ENCODE results near the gene GSK3B.
"Not testable (repeated sequence)": the region's sequence is repeated elsewhere in the genome, so short reads cannot be mapped to it uniquely, and the experiment has no call there.

The GSK3B gene

DNA sequence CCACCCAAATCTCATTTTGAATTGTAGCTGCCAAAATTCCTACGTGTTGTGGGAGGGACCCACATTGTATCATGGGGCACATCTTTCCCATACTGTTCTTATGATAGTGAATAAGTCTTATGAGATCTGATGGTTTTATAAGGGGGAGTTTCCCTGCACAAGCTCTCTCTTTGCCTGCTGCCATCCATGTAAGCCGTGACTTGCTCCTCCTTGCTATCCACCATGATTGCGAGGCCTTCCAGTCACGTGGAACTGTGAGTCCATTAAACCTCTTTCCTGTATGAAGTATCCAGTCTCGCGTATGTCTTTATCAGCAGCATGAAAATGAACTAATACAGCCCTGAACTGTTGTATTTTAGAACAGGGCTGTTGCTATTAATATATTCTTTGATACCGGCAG is 40.6 kb downstream of the GSK3B start:
- DNase-seq (ENCODE audit: low read depth), result not testable (repeated sequence)

DNA sequence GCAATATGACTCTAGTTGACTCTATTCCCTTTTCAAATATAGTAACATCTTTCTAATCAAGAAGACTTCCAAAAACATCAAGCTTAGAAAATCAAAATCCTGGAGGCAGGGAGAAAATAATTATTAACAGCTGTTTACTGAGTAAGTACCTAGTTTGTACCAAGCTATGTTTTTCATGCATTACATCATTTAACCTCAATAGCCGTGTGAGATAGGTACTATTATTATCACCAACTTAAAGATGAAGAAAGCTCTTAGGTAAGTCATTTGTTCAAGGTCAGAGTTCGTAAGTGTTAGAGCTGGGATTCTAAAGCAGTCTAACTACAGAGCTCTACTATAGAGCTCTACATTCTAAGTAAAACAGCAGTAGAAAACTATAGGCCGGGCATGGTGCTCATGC is 41.6 kb downstream of the GSK3B start:
- no peak for DNase-seq (ENCODE audit: low read depth)

DNA sequence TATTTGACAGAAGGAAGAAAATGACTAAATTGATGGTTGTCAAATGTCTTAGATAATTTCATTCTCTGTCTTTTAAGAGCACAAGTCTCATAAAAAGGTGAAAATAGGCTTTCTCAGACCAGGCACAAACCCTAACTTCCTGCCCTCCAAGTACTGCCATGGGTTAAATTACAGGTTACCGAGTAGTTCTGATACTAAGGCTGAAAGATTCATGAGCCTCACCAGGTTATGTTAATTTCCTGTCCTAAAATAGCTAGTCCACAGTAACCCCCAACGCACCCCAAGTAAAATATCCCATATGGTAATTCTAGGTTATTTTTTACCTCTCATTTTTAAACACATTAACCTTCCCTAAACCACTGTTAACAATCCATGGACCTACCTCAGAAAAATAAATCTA is 42.0 kb downstream of the GSK3B start:
- no peak for DNase-seq (ENCODE audit: low read depth)

DNA sequence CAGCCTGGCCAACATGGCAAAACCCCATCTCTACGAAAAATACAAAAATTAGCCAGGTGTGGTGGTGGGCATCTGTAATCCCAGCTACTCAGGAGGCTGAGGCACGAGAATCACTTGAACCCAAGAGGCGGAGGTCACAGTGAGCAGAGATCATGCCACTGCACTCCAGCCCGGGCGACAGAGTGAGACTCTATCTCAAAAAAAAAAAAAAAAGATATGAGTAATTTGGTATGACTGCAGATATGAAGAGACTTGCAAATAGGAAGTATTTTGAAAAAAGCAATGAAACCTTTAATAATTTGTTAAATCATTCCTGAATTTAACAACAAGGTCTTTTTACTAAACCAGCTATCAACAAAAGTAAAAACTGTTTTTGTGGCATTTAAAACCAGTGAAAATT is 42.7 kb downstream of the GSK3B start:
- not testable (repeated sequence) for DNase-seq (ENCODE audit: low read depth)

DNA sequence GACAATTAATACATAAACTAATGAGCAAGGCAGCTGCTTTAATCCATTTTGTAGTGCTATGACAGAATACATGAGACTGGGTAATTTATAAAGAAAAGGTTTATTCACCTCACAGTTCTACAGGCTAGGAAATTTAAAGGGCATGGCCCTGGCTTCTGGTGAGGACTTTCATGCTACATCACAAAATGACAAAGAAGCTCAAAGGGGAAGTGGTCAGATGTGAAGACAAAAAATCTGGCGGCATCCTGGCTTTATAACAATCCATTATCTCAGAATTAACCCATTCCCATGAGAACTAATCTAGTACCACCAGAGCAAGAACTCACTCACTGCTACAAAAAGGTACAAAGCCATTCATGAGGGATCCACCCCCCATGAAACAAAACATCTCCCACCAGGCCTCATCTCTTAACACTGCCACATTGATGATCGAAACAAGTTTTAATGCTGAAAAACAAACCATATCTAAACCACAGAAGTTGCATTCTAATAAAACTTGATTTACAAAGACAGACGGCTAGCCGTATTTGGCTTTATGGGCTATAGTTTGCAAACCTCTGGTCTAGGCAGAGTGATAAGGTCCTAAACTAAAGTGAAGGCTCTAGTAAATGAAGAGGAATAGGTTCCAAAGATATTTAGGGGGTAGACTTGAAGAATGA is 44.2 kb downstream of the GSK3B start:
- no peak for DNase-seq (ENCODE audit: low read depth)

DNA sequence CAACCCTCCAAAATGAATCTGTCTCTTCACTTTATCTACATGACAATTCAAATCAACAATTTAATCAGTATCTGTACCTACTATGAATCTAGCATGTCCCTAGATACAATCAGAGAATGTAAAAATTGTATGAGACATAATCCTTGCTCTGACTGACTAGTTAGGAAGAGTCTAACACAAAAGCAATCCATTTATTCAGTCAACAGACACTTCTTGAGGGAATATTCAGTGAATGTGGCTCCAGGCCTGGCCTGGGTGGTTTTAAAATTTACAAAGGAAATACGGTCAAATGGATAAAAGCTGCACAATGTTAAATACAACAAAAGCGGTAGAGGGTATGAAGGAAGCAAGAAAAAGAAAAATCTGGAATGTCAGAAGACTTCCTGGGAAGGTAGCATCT is 45.2 kb downstream of the GSK3B start:
- DNase-seq (ENCODE audit: low read depth), result no peak

DNA sequence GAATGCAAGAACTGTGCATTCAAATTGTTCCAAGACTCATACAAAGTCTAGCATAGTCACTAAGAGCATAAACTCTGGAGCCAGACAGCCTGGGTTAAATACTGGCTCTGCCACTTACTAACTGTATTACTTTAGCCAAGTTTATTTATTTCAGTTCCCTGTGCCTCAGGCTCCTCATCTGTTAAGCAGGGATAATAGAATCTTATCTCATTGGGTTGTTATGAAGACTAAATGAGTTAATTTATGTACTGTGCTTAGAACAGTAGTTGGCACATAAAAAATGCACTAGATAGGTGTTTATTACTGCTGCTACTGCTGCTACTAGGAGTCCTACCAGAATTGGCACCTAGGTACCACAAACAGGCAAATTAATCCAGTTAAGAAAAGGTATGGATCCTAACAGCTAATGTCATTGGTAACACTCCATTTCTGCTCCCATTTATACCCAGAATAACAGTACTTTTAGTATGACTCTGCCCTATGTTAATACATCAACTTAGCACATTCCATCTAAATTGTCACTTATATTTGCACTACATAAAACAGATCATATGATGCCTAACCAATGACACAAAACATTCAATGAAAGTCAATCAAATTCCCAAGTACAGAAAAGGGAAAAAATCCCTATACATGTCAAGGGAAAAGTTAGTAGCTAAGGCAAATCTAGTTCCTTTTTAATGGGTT is 45.7 kb downstream of the GSK3B start:
- DNase-seq (ENCODE audit: low read depth), result no peak

DNA sequence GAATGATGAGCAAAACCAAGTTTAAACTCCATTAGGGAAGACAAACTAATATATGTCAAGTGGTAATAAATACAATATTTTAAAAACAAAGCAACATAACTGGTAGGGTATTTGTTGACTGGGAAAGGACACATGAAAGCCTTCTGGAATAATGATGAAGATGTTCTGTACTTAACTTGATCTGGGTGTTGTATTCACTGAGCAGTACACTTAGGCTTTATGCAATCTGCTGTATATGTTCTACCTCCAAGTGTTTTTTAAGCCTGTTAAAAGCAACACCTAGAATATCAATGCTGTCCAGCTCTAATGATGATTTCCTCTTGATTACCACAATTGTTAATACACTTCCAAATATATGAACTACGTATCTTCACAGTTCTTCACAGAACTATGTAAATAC is 46.6 kb downstream of the GSK3B start:
- DNase-seq (ENCODE audit: low read depth), result no peak

DNA sequence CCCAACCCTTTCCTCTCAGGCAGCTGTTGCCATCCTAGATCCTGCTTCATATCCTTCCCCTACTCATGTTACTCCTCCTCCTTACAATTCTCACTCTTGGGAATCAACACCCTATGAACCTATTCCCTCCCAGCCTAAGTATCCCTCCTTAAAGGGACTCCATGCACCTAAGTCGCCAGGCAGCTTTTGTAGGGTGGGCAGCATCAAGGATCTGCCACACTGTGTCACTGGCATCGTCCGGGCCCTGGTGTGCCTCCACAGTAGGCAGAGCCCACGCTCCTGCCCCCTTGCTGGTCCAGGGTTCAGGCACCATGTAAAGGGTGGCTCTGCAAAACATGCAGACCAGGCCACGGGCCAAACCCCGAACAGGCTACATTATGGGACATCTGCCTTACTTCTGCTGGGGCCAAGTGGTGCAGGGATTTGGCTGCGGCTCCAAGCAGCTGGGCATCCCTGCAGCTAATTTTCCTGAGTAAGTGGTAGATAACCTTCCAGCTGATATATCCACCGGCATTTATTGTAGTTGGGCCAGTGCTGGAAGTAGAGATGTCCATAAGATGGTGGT is 53.4 kb downstream of the GSK3B start:
- DNase-seq (ENCODE audit: low read depth), result no peak

DNA sequence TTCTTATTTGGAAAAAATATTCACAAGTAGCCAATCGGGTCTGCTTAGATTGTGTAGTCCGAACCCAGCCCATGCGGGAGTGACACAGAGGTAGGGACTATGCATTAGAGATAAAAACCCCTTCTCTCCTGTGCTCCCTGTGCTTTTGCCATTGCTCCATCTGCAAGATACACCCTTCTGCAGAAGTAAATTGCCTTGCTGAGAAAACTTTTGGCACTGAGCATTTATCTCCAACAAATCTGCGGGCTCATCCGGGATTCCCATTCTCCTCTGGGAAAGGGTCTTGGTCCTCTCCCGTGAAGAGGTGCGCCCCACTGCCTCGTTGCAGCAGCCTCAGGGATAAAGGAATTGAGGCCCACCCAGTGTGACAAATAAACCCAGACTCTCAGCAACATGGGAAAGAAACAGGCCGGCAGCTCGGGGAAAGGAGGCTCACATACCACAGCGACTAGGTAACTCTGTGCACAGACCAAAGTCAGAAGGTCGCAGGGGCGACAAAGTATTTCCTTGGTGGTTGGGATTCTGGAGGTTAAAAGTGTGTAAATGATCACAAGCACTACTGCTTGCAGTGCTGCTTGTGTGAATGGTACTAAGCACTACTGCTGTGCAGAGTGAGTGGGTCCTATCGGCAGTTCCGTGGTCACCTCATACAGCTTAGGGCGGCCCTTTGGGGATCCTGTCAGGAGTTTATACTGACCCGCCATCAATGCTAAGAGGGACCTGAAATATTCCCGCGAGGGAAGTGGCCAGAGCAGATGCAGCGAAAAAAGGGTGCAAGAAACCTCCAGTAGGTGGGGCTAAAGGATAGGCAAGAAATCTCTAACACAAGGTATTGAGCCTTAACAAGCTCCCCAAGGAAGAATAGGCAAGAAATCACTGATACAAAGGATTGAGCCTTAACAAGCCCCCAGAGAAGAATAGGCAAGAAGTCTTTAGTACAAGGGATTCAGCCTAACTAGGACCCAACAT is 54.3 kb downstream of the GSK3B start:
- DNase-seq (ENCODE audit: low read depth), result no peak

DNA sequence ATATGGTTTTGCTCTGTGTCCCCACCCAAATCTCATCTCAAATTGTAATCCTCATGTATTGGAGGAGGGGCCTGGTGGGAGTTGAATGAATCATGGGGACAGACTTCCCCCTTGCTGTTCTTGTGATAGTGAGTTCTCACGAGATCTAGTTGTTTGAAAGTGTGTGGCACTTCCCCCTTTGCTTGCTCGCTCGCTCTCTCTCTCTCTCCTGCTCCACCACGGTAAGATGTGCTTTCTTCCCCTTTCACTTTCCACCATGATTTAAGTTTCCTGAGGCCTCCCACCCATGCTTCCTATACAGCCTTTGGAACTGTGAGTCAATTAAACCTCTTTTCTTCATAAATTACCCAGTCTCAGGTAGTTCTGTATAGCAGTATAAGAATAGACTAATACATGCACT is 60.7 kb downstream of the GSK3B start:
- DNase-seq (ENCODE audit: low read depth), result peak; percentile 44

DNA sequence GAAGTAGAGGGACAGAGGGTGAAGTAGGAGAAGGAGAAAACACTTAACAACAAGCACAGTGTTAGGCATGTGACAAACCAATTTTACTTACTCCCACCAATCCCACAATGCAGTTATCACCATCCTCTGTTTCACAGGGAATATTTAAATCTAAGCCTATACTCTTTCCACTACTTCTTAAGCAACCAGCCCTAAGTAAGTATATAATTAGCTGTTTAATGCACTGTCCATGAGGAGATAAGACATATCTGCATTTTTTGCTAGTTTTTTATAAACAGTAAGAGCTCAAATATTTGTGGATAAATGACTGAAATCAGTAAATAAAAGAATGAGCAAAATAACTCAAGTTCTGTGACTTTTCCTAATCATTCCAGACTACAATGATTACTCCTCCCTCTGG is 62.7 kb downstream of the GSK3B start:
- no peak for DNase-seq (ENCODE audit: low read depth)

DNA sequence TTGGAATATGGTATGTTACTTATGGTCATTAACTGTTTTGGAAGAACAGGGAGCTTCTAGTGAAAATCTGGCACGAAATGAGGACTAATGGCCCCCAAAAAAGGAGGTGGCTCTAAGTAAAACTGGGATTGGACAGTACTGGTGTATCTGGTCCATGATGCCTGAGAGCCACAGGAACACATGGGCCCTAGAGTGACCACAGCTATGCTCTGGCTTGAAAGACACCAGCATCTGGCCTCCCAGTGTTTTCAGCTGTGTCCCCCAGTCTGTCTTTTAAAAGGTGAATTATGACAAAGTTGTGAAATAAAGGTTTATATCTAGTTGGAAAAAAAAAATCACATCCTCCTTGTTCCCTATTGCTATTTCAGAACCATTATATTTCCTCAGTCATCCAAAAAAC is 64.5 kb downstream of the GSK3B start:
- DNase-seq (ENCODE audit: low read depth), result no peak

DNA sequence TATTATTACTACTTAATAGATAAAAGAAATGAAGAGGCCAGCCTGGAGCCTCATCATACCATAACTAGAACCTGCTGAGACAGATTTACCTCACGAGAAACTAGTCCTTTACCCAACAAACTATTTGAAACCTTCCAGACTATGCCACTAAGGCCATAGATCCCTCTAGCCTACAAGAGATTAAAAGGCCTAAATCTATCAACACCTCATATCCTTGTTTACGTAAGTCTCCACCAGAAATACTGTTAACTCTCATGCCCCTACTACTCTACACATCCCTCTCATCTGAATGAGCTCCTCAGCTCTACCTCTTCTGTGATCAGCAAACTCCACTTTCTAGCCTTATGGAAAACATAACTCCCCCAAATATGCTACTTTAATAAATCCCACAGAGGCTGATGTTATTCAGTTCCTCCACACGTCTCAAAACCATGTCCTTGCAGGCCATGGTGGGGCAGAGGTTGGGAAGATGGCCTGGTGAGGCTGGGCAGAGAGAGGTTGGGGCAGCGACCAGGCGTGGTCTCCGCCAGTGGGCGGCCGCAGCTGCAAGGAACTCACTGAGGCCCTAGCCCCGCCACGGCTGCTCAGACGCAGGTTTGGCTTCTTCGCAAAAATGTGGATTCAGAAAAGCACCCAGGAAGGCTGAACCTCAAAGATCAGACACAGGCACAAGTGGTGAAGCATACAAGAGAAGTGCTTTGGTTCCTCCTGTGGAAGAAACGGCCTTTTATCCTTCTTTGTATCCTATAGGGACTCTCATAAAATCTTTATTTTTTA is 65.8 kb downstream of the GSK3B start:
- DNase-seq (ENCODE audit: low read depth), result no peak

DNA sequence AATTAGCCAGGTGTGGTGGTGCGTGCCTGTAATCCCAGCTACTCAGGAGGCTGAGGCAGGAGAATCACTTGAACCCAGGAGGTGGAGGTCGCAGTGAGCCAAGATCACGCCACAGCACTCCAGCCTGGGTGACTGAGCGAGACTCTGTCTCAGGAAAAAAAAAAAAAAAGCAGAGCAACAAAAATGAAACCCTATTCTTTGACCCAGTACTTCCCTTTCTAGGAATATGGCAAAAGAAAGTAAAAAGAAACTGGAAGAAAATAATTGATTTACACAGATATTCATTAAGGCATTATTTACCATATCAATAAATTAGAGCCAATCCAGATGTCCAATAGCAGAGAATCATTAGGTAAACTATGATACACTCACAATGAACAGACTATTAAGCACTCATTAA is 67.0 kb downstream of the GSK3B start:
- no peak for DNase-seq (ENCODE audit: low read depth)

DNA sequence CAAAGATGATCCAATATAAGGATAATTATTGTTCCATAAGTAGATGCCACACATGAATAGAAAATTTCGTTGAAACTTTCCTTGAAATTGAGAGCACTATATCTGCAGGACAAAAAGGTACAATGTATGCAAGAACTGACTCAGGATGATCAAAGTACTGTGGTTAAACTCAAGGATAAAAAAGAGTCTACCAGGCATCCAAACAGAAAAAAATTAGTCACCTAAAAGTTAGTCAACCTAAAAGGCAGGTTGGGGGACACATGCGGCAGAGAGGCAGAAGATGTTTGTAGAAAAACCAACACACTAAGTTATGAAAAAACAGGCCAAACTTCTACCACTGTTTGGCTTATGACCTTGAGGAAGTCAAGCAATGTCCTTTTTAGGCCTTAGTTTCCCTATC is 68.7 kb downstream of the GSK3B start:
- no peak for DNase-seq (ENCODE audit: low read depth)

DNA sequence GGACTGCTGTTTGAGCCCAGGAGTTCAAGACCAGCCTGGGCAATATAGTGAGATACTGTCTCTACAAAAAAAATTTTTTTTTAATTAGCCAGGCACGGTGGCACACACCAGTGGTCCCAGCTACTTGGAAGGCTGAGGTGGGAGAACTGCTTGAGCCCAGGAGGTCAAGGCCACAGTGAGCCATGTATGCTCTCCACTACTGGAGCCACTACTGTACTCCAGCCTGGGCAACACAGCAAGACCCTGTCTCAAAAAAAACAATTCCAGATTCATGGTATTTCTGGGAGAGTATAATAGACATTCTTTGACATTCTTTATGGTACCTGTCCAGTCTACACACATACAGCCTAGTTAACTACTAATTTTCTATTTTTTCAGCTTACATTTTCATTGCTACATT is 70.1 kb downstream of the GSK3B start:
- no peak for DNase-seq (ENCODE audit: low read depth)

DNA sequence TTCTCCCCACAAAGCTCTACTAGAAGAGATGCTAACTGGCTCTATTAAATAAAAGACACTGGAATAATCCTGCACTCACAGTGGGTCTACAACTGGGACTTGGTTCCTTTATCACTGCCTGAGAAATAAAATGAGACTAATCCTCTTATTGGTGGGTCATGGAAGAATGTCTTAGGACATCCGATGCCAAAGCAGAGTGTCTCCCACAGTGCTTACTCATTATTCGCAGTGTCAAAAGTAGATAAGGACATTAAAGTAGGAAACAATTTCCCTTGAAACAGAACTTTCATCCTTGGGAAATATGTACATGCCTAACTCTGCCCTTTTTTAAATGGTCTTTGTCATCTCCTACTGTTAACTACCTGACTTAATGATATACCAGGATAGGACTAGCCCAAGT is 71.5 kb downstream of the GSK3B start:
- DNase-seq (ENCODE audit: low read depth), result no peak

DNA sequence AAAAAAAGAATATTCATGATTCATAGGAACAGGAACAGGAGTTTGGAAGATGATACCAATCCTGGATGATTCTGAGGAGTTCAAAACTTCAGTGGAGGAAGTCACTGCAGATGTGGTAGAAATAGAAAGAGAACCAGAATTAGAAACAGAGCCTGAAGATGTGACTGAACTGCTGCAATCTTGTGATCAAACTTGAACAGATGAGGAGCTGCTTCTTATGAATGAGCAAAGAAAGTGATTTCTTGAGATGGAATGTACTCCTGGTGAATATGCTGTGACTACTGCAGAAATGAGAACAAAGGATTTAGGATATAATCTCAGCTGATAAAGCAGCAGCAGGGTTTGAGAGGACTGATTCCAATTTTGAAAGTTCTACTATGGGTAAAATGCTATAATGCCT is 72.7 kb downstream of the GSK3B start:
- DNase-seq (ENCODE audit: low read depth), result no peak

DNA sequence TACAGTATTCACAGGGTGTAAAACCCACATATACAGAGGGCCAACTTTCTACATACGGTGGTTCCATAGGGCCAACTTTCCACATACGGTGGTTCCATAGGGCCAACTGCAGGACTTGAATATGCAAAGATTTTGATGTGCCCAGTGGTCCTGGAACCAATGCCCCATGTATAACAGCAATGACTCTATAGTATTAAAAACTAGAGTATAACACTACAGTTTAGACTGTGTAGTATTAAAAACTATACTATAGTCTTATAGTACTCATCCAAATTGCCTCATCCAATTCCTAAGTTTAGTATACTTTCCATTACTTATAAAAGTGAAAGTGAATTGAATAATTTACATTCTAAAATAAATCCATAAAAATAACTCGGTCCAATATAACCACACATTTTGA is 75.9 kb downstream of the GSK3B start:
- no peak for DNase-seq (ENCODE audit: low read depth)

DNA sequence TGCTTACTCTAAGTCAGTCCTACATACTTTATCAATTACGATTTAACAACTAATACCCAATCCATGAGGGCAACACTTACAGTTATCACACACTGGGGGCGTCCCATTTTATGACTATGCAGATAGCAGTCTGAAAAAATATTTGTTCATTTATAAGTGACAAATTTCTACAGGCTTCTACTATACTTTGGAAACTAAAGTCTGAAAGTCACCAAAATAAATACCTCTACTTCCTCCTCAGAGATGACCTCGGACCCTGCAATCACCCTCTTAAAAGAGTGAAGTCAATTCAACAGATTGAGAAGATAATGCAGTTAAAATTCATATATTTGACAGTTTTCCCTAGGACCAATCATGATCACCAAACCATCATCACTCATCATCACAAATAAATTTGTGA is 76.6 kb downstream of the GSK3B start:
- no peak for DNase-seq (ENCODE audit: low read depth)

DNA sequence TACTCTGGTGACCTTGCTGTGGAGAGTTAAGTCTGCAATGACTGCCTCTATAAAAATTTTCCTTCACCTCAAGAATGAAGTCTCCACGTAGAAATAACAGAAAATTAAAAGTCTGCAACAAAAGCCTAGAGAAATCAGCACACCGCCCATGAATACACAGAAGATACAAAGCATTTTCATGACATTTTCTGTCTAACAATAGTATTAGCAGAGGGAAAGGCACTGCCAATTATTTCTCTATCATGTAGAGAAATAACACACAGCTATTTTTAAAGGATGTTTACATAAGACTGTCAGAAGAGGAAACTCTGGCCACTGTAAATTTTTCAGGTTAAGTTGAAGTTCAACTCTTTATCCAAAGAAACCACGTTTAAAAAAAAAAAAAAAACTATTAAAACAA is 80.8 kb downstream of the GSK3B start:
- DNase-seq (ENCODE audit: low read depth), result no peak

Data from CMK (cell line).